AG20443 (cell line): Measurements from ENCODE around the gene SH3TC1.

Experiments
- DNase-seq: peaks from one replicate; pipeline ENCODE4 v3.0.0; 2012; ENCODE audit warnings: low spot score, mixed read lengths

SH3TC1 gene

GRCh38 chr4:8200302-8200975 lies 1.3 kb downstream of the SH3TC1 start:
- DNase-seq: no peak

DNA sequence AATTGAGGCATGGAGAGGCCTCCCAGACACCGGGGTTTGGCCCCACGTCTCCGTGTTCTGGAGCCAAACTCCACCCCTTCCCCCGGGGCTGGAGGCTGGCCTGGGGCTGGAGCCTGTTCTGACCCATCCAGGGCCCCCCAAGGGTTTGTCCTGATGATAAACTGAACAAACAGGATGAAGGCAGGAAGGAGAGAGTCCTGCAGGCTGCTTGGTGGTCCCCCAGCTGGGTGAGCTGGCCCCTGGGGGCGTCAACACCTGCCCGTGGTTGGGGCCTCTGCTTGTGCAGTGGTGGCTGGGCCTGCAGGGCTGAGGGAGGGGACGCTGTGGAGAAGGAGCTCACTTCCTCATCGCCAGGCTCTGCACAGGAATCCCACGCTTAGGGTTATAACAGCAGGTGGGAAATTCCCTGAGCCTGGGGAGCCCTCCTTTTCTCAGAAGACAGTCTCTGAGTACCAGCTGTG lies 2.3 kb downstream of the SH3TC1 start:
- no peak for DNase-seq

DNA sequence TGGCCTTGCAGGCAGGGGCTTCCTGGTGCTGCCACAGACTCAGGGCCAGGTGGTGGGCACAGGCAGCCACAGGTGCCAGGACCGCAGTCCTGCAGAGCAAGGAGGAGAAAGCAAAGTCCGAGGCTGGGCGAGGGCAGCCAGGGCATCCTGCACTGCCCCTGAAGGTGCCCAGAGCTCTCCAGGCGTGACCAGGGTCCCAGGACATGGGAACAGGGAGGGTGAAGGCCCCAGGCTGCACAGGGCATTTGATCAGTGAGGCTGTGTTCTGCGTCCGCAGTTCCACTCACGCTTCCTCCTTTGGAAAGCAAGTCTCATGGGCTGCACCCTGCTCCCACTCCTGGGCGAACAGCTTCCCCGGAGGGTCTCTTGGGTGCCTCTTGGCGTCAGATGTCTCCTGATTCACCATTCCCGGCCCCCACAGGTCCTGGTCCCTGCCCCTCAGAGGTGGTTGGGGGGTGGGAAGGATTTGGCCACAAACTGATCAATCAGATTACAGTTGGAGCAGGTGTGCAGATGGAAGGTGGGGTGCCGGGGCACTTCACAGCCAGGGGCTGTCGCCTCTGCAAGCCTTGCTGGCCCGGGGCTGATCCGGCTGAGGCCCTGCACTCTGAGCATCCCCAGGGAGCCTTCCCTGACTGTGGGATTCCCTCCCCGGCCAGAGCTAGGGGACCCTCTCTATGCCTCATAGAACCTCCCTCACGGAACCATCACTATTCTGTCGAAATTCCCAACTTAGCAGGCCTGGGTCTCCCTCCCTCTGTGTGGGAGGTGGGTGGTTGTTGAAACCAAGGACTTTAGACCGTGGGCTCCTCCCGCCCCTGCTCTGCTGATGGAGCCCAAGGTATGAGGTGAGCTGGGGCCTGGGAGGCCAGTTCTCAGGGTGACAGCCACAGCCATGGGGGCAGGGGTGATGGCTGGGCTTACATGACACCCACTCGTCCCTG lies 3.3 kb downstream of the SH3TC1 start:
- no peak for DNase-seq

DNA sequence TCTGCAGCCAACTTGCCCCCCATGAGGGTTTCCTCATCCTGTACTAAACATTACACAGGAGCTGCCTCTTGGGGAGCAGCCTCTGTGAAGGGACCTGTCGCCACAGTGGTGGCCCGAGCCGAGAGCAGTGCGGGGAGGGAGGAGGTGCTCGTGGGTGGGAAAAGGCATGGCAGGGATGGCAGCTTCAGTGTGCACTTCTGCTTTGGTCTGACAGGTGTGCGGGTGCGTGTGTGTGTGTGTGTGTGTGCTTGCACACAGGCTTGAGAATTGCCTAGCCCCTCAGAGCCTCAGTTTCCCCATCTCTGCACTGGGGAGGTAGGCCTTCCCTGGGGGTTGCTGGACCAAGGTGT lies 3.9 kb downstream of the SH3TC1 start:
- no peak for DNase-seq

GRCh38 chr4:8203817-8204216 lies 4.7 kb downstream of the SH3TC1 start:
- DNase-seq: no peak

- no peak for DNase-seq
These were observed 5.6 kb downstream of the SH3TC1 start for GRCh38 chr4:8204576-8205227.

DNA sequence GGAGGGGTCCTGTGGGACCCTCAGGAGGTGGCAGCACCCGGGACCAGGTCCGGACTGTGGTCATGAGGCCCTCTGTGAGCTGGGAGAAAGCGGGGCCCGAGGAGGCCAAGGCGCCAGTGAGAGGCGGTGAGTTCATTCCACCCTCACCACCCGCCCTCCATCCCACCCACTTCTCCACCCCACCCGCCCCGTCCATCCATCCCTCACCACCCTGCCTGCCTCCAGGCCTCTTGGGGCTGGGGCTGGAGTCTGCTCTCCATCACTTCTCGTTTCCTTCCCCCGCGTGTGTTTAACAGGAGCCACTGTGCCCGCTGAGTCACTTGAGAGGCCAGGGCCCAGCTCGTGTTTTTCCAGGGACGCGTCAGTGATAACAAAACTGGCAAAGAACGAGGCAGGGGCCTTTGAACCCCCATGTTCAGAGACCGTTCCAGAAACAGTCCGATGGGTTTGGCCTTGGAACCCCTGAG lies 6.2 kb downstream of the SH3TC1 start:
- DNase-seq: no peak

GRCh38 chr4:8205749-8206611 lies 6.9 kb downstream of the SH3TC1 start:
- DNase-seq: no peak

GRCh38 chr4:8207314-8207713 lies 8.2 kb downstream of the SH3TC1 start:
- DNase-seq: peak; percentile 49

DNA sequence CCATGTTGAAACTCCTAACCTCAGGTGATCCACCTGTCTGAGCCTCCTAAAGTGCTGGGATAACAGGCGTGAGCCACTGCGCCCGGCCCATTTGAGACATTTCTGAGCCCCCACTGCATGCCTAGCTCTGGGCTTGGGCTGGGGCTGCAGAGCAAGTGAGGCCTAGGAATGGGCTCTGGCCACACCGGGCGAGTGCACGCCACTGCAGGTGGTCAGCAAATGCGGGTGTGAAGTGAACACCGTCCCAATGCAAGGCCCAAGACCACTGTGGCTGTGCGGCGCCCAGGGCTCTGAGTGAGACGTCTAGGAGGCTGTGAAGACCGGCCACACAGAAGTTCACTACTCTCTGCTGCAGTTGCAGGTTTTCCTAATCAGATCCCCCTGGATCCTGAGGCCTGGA lies 9.5 kb downstream of the SH3TC1 start:
- DNase-seq: no peak

- no peak for DNase-seq
These were observed 10.2 kb downstream of the SH3TC1 start for GRCh38 chr4:8209181-8209874.

DNA sequence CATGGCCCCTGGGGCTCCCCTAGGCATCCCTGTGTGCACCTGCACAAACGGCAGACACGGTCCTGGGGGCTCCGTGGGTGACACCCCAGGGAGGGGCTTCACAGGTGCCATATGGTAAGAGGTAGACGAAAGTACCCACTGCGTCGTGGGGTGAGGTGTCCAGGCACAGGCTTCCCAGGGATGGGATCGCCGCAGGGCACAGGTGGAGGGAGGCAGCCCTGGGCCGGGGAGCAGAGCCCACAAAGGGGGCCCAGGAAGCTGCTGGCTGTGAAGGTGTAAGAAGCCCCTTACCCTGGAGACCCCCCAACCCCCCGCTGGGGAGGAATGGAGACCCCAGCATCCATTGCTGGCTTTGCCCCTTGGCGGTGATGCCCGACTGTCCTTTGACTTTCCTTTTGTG lies 10.9 kb downstream of the SH3TC1 start:
- DNase-seq: no peak

GRCh38 chr4:8210616-8211015 lies 11.5 kb downstream of the SH3TC1 start:
- DNase-seq: no peak

- DNase-seq: no peak
These were observed 12.2 kb downstream of the SH3TC1 start for GRCh38 chr4:8211251-8211650.

DNA sequence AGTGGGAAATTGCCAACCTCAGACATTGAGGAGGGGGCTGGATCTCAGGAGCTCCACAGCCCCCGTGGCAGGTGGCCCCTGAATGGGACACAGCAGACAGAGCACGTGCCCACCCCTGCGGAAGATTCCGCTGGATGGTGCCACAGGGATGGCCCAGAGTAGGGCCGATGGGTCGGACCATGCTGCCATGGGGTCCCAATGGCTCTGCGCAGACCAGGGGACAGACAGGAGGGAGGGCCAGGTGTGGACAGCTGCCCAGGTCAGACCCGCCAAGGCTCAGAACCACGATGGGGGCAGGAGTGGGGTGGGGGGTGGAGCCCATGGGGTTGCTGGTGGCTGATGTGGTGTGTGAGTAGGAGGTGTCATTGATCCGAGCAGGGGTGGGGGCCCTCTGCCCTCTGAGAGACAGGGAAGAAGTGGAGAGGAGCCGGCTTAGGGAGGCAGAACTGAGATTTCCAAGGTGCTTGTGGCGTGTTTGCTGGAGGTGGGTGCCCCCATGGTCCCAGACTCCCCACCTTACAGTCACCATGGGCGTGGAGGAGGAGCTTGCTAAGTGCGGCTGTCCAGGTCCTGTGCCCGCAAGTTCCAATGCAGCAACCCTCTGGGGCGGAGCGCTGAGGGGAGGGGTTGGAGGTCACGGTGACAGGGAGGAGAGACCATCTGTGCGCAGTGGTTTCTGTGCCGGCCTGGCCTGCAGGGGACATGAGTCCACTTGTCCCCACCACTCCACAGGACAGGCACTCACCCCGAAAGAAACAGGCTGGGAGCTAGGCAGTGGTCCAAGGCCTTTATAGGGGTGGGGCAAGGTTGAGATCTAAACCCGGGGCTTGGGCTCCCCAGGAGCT lies 12.9 kb downstream of the SH3TC1 start:
- DNase-seq: no peak

DNA sequence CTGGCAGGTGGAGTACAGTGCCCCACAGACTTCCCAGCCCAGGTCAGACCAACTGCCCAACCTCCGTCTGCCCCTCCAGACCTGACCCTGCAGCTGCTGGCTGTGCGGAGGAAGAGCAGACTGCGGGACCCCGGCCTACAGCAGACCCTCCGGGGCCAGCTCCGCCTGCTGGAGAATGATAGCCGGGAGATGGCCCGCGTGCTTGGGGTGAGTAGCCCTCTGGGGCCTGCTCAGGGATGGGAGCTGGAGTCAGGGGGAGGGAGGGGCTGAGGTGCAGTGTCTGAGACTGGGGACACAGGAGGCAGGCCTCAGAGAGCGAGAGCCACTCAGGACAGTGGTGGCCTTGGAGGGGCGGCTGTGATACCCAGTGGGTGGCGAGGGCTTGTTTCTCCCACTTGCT lies 13.5 kb downstream of the SH3TC1 start:
- no peak for DNase-seq

GRCh38 chr4:8213121-8213520 lies 14.0 kb downstream of the SH3TC1 start:
- no peak for DNase-seq

GRCh38 chr4:8214136-8214535 lies 15.0 kb downstream of the SH3TC1 start:
- no peak for DNase-seq

DNA sequence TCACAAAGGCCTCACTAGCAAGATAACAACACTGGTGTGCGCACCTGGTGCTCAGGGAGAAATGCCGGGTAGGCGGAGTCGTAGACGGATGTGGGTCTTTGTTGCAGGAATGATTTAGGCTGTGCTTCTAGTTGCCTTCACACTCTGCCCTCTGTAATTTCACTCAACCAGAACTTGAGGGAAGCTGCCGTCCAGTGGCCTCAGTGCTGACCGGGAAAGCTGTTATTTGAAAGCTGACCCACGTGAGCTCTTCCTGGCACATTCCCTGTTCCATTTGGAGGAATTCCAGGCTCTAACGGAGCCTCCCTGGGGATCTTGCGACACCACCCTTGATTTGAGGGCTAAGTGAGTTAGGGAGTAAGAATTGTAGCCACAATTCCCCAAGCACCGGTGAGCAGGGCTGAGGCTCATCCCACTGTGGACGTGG lies 15.9 kb downstream of the SH3TC1 start:
- peak; percentile 48 for DNase-seq
